GM12801 (cell line): ENCODE data around the gene COQ8A.

Source experiments
- CTCF ChIP-seq: IDR thresholded peaks from one replicate; pipeline ENCODE4 v1.5.1; 2011; ENCODE audit warnings: control low read depth; ENCODE audit not compliant: insufficient read length; ENCODE audit errors: extremely low read depth

COQ8A gene

GRCh38 chr1:226960944-226961765, 21.1 kb downstream of the COQ8A start:
- no peak for TF ChIP-seq CTCF

DNA sequence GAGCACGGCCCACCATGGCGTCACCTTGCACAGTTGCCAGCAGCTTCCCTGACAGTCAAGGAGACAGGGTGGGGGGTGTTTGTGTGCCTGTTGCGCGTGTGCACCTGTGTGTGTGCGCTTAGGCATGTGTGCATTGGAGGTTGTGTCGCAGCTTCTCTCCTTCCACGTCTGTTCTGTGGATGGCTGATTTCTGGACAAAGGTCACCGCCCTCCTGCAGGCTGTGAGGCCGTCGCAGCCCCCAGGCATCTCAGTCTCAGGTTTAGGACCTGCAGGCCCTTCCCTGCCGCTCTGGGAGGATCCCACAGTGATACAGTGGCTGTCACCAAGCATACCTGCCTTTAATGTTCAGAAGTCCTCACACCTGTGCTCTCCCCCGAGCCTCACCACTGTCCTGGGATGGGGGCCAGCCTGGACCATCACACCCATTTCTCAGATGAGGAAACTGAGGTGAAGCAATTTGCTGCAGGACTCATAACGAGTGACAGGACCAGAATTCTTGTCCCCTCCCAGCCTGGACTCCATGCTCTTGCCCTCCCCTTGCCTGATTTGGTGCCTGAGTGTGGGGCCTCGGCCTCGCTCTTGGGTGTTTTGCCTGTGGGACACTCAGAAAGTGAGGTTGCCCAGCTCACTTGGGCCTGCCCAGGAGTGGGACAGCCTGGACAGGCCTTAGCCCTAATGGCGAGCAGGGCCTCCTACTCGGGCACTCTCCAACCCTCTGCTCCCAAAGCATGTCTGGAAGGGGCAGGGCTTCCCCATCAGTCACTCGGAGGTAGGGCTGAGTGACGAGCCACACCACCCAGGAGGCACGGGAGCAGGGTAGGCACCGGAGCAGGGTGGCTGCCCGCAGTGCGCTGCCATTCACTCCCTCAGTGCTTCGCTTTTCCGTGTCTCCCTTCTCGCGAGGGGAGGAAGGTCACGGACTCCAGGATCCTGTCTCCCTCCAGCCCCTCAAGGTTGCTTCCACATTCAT, 22.6 kb downstream of the COQ8A start:
- TF ChIP-seq CTCF, result no peak

GRCh38 chr1:226964068-226964425, 24.0 kb downstream of the COQ8A start:
- TF ChIP-seq CTCF, result no peak

DNA sequence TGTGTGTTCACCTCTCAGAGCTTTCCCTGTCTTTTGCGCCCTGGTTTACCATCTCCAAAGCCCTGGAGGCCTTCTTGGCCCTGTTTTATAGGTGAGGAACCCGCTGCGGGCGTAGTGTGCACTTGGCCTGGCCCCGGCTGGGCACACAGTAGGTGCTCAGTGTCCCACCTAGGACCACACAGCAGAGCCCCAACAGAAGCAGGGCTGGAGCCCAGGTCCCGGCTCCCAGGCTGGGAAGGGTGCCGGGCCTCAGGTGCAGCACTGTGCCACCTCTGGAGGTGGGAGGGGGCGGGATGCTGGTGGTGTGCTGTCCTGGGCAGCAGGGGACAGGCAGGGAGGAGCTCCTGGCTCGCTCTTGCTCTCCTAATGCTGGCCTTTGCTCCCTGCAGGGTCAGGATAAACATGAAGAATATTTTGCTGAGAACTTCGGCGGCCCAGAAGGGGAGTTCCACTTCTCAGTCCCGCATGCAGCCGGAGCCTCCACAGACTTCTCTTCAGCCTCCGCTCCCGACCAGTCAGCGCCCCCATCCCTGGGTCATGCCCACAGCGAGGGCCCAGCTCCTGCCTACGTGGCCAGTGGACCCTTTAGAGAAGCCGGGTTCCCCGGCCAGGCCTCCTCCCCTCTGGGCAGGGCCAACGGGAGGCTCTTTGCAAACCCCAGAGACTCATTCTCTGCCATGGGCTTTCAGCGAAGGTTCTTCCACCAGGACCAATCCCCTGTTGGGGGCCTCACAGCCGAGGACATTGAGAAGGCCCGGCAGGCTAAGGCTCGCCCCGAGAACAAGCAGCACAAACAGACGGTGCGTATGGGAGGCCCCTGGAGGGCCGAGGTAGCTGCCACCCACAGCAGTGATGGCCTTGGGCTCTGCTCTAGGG, 24.8 kb downstream of the COQ8A start:
- no peak for TF ChIP-seq CTCF

GRCh38 chr1:226965581-226966440, 25.7 kb downstream of the COQ8A start:
- TF ChIP-seq CTCF, result no peak

- TF ChIP-seq CTCF, result no peak
Observed at GRCh38 chr1:226966683-226967082, 26.6 kb downstream of the COQ8A start.
